ENCODE results near the gene YARS2. TPM values are rescaled to one million over a fixed set of nuclear protein-coding genes. Genes with fewer than 3 reads are reported as not detected.

YARS2 gene
- total and polyA plus RNA-seq, 5 donors, result 7.3 to 15.1 (median 9.2) TPM

DNA sequence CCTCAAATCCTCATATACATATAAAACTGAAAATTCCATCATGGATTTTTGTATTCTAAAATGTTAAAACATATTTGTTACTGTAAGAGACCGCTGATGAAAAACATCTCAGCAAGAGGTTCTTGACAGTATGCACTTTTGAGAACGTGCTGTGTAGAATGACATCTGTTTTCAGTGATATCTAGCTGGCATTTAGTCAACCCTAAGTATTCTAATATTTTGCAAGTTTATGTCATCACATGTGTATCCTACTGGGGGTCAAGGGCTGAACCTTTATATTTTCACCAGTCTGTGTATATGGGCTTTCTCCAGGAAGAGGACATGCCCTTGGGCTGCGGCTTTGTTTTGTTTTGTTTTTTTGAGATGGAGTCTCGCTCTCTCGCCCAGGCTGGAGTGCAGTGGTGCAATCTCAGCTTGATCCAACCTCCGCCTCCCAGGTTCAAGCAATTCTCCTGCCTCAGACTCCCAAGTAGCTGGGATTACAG, 22.0 kb upstream of the YARS2 start:
- intact Hi-C loops (cut with DNase I), result no loop called here
- H3K27ac ChIP-seq (ENCODE audit: low read length), result no peak overlapping the region
- ATAC-seq (peak in 1 of 2 donors; percentile 21), DNase-seq (no peak)
- H3K9me3 ChIP-seq (ENCODE audit: control insufficient read depth, low read length), result no peaks in the 10 kb centered on the region
- WGBS, result 51% methylated on average over 6 of the region's 6 CpGs
- H3K27me3 ChIP-seq (ENCODE audit: control insufficient read depth, insufficient read depth), result no peaks in the 10 kb centered on the region
- H3K4me1 ChIP-seq (ENCODE audit: control insufficient read depth, insufficient read depth, low read length), result no peaks in the 10 kb centered on the region
- no peak overlapping the region for H3K4me3 ChIP-seq (ENCODE audit: low read length)

DNA sequence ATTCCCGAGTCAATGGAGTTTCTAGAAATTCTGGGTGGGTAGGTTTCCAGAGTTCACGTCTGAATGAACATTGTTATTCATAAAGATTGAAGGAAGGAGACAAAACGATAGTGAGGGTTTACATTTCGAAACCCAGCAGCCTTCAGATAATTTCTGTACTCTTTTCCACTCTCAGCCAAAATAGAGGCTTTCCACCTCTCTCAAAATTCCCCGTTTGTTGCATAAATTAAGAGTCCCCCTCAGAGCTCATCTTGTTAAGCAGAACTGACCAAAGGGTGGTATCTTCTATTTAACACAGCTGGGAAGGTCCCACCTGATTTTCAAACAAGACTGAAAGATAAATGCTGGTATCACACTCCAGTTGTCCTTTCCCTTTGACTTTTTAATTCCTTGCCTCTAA, 21.5 kb upstream of the YARS2 start:
- ATAC-seq, result no peak
- WGBS, result 52% methylated on average over 5 of the region's 5 CpGs
- Histone ChIP-seq H3K27me3 (ENCODE audit: control insufficient read depth, insufficient read depth) (no peaks in the 10 kb centered on the region), H3K4me3 (ENCODE audit: low read length) (no peak overlapping the region), H3K4me1 (ENCODE audit: control insufficient read depth, insufficient read depth, low read length) (no peaks in the 10 kb centered on the region), H3K9me3 (ENCODE audit: control insufficient read depth, low read length) (no peaks in the 10 kb centered on the region), H3K27ac (ENCODE audit: low read length) (no peak overlapping the region)
- no peak for DNase-seq
- intact Hi-C loops (cut with DNase I), result no loop called here

DNA sequence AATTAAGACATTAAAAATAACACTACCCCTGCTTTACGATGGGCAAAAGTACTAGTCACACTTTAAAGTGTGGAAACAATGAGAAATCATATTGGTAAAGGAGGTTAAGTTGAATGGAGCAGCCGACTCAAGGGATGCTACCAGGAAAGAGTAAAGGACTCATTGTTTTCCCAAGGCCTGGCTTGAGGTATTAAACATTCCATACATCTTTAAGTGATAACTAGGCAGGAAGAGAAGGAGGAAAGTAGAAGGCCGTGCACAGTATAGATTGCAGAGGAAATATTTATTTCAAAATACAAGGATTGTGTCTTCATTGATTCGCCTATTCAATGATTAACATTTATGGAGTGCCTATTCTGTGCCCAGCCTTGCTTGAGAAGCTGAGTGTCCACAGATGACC, 20.6 kb upstream of the YARS2 start:
- Histone ChIP-seq H3K9me3 (ENCODE audit: control insufficient read depth, low read length) (no peaks in the 10 kb centered on the region), H3K27ac (ENCODE audit: low read length) (no peak overlapping the region), H3K4me1 (ENCODE audit: control insufficient read depth, insufficient read depth, low read length) (no peaks in the 10 kb centered on the region), H3K27me3 (ENCODE audit: control insufficient read depth, insufficient read depth) (no peaks in the 10 kb centered on the region), H3K4me3 (ENCODE audit: low read length) (no peak overlapping the region)
- intact Hi-C loops (cut with DNase I), result no loop called here
- WGBS, result 78% methylated on average over 4 of the region's 4 CpGs
- ATAC-seq (no peak), DNase-seq (no peak)

DNA sequence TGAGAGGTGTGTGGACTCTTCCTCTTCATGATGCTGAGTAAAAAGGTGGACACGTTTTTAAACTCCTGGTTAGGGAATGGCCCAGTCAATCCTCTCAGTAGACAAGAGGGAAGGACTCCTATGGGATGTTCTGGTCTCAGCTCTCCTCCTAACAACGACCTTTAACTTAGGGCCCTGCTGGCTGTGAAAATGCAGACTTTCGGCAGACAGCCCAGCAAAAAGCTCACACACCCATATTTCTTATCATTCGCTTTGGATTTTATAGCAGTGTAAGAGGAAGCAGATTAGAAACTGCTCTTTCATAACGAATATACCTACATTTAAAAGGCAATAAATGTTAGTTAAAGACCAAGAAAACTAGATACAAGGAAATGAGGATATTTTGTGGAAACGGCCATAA, 18.0 kb upstream of the YARS2 start:
- 44% methylated on average over 6 of the region's 6 CpGs for WGBS
- Histone ChIP-seq H3K4me1 (ENCODE audit: control insufficient read depth, insufficient read depth, low read length) (no peaks in the 10 kb centered on the region), H3K9me3 (ENCODE audit: control insufficient read depth, low read length) (no peaks in the 10 kb centered on the region), H3K4me3 (ENCODE audit: low read length) (no peak overlapping the region), H3K27ac (ENCODE audit: low read length) (no peak overlapping the region), H3K27me3 (ENCODE audit: control insufficient read depth, insufficient read depth) (no peaks in the 10 kb centered on the region)
- DNase-seq, result no peak
- intact Hi-C loops (cut with DNase I), result no loop called here
- ATAC-seq, result no peak

DNA sequence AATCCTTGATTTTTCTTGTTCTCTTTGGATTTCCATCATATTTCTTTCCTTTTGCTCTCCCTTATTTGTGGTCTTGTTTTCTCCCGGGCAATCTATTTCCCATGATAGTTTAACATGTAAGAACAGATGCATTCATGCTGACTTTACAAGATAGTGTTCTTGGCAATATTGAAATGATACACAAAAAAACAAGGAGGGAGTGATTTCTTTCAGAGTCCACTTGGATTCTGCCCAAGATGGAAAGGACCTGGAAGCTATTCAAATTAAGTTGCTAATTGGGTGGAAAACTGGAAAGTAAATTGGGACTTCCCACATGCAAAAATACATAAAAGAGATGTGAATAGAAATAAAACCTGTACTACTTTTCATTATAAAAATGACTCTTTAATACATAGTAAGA, 14.4 kb upstream of the YARS2 start:
- ATAC-seq (no peak), DNase-seq (no peak)
- WGBS, result 41% methylated on average over 1 of the region's 1 CpG
- no peaks in the 10 kb centered on the region for H3K9me3 ChIP-seq (ENCODE audit: control insufficient read depth, low read length)
- H3K4me1 ChIP-seq (ENCODE audit: control insufficient read depth, insufficient read depth, low read length), result no peaks in the 10 kb centered on the region
- H3K27ac ChIP-seq (ENCODE audit: low read length), result no peak overlapping the region
- H3K4me3 ChIP-seq (ENCODE audit: low read length), result no peak overlapping the region
- intact Hi-C loops (cut with DNase I), result no loop called here
- no peaks in the 10 kb centered on the region for H3K27me3 ChIP-seq (ENCODE audit: control insufficient read depth, insufficient read depth)

DNA sequence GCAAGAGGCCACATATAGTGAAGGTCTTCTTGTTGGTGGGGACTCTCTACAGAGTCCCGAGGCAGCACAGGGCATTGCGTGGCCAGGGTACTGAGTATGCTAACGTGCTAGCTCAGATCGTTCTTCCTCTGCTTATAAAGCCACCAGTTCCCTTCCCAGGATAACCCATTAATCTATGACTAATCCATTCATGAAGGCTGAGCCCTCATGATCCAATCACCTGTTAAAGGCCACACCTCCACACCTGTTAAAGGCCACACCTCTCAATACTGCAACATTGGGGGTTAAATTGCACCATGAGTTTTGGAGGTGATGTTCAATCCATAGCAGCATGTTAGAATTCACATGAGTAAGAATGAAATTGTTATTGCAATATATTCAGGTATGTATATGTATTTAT, 12.8 kb upstream of the YARS2 start:
- Histone ChIP-seq H3K4me1 (ENCODE audit: control insufficient read depth, insufficient read depth, low read length) (no peaks in the 10 kb centered on the region), H3K27me3 (ENCODE audit: control insufficient read depth, insufficient read depth) (no peaks in the 10 kb centered on the region)

DNA sequence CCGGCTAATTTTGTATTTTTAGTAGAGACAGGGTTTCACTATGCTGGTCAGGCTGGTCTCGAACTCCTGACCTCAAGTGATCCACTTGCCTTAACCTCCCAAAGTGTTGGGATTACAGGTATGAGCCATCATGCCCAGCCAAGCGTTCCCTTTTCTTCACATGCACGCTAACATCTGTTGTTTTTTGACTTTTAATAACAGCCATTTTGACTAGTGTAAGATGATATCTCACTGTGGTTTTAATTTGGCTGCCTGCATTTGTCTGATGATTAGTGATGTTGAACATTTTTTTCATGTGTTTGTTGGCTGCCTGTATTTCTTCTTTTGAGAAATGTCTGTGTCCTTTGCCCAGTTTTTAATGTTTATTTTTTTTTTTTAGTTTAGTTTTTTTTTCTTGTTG, 10.2 kb upstream of the YARS2 start:
- 65% methylated on average over 4 of the region's 4 CpGs for WGBS
- Histone ChIP-seq H3K4me1 (ENCODE audit: control insufficient read depth, insufficient read depth, low read length) (no peaks in the 10 kb centered on the region), H3K4me3 (ENCODE audit: low read length) (no peak overlapping the region), H3K9me3 (ENCODE audit: control insufficient read depth, low read length) (no peaks in the 10 kb centered on the region), H3K27me3 (ENCODE audit: control insufficient read depth, insufficient read depth) (no peaks in the 10 kb centered on the region), H3K27ac (ENCODE audit: low read length) (no peak overlapping the region)
- DNase-seq, result no peak
- intact Hi-C loops (cut with DNase I), result loop anchor here in 1 of 4 donors (10.0 kb wide), 1 partner anchor 1249 kb away; no protein-coding TSS in a partner anchor
- ATAC-seq, result no peak

More for the DNA sequence above, 12.8 kb upstream of the YARS2 start:
- intact Hi-C loops (cut with DNase I), result loop anchor here in 1 of 4 donors (10.0 kb wide), 1 partner anchor 1246 kb away; no protein-coding TSS in a partner anchor
- ATAC-seq, result no peak
- no peak for DNase-seq
- no peak overlapping the region for H3K27ac ChIP-seq (ENCODE audit: low read length)
- H3K9me3 ChIP-seq (ENCODE audit: control insufficient read depth, low read length), result no peaks in the 10 kb centered on the region
- H3K4me3 ChIP-seq (ENCODE audit: low read length), result no peak overlapping the region
- 68% methylated on average over 4 of the region's 4 CpGs for WGBS

DNA sequence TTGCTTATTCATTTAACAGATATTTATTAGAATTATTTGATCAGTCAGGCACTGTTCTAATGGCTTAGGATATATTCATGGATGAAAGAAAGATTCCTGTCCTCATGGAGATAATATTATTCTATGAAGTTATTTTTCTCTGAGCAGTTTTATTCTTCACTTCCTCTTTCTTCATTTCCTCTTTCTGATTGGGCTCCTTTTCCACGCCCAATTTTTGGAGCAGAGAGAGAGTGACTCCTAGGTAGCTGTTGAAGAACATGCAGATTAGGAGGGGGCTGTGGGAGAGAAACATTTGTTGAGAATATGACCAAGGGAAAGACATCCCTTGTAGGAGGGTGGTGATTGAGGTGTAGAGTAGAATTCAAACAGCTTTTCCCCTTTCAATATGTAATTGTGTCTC, 6.0 kb upstream of the YARS2 start:
- ATAC-seq, result no peak
- H3K4me3 ChIP-seq (ENCODE audit: low read length), result no peak overlapping the region
- DNase-seq, result no peak
- H3K9me3 ChIP-seq (ENCODE audit: control insufficient read depth, low read length), result no peaks in the 10 kb centered on the region
- no peaks in the 10 kb centered on the region for H3K4me1 ChIP-seq (ENCODE audit: control insufficient read depth, insufficient read depth, low read length)
- no peaks in the 10 kb centered on the region for H3K27me3 ChIP-seq (ENCODE audit: control insufficient read depth, insufficient read depth)
- H3K27ac ChIP-seq (ENCODE audit: low read length), result no peak overlapping the region
- 51% methylated on average over 1 of the region's 1 CpG for WGBS
- intact Hi-C loops (cut with DNase I), result loop anchor here in 1 of 4 donors (10.0 kb wide), 1 partner anchor 1253 kb away; no protein-coding TSS in a partner anchor

DNA sequence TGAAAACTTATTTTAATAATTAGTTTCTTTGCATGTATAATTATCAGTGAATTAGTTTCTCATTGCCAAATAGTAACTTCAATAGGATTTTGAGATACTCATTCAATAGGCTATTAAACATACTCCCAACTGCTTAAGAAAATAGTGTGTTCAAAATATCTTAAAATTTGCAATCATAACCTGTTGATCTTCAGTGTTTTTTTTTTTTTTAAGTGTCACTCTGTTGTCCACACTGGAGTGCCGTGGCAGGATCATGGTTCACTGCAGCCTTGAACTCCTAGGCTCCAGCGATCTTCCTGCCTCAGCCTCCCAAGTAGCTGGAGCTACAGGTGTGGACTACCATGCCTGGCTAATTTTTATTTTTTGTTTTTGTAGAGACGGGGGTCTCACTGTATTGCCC, 1.5 kb upstream of the YARS2 start:
- no peaks in the 10 kb centered on the region for H3K9me3 ChIP-seq (ENCODE audit: control insufficient read depth, low read length)
- 88% methylated on average over 3 of the region's 3 CpGs for whole genome bisulfite sequencing
- ATAC-seq, result no peak
- no peak overlapping the region for H3K4me3 ChIP-seq (ENCODE audit: low read length)
- DNase-seq, result no peak
- H3K27ac ChIP-seq (ENCODE audit: low read length), result no peak overlapping the region
- no peaks in the 10 kb centered on the region for H3K4me1 ChIP-seq (ENCODE audit: control insufficient read depth, insufficient read depth, low read length)
- H3K27me3 ChIP-seq (ENCODE audit: control insufficient read depth, insufficient read depth), result no peaks in the 10 kb centered on the region
- intact Hi-C loops (cut with DNase I), result loop anchor here (2.0 to 5.0 kb wide), 4 partner anchors 160 to 1265 kb away; partner anchors contain the start of gene ALG10 (in 2 of the 4)

DNA sequence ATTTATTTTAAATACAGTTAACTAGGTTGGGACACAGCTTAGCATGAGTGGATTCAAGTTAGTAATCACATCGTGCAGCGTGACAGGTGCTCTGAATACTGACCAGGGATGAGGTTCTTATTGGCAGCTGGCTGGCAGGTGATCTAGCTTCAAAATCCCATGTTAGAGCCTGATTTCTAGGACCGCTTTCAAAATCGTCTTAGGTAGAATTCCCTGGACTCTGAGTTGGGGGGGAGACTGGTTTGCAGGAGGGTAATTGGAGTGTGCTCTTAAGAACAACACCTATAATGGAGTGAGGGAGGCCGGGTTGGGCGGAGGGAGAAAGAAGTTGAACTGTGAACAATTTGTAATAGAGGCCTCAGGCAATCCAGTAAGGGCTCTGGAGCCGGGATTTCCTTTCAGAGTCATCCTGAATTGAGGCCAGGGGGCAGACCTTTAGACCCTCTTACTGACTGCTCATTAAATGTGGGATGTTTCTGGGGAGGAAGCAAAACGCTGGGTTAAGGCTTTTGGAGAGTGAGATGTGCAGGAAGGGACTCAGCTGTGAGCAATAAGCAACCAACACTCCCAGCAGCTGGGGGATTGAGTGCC, 874 bp upstream of the YARS2 start:
- Histone ChIP-seq H3K4me3 (ENCODE audit: low read length) (no peak overlapping the region), H3K9me3 (ENCODE audit: control insufficient read depth, low read length) (no peaks in the 10 kb centered on the region), H3K4me1 (ENCODE audit: control insufficient read depth, insufficient read depth, low read length) (no peaks in the 10 kb centered on the region), H3K27ac (ENCODE audit: low read length) (no peak overlapping the region), H3K27me3 (ENCODE audit: control insufficient read depth, insufficient read depth) (no peaks in the 10 kb centered on the region)
- ATAC-seq, result no peak
- WGBS, result 36% methylated on average over 8 of the region's 8 CpGs
- intact Hi-C loops (cut with DNase I), result loop anchor here (2.0 to 5.0 kb wide), 4 partner anchors 161 to 1266 kb away; partner anchors contain the start of gene ALG10 (in 2 of the 4)
- DNase-seq, result no peak

DNA sequence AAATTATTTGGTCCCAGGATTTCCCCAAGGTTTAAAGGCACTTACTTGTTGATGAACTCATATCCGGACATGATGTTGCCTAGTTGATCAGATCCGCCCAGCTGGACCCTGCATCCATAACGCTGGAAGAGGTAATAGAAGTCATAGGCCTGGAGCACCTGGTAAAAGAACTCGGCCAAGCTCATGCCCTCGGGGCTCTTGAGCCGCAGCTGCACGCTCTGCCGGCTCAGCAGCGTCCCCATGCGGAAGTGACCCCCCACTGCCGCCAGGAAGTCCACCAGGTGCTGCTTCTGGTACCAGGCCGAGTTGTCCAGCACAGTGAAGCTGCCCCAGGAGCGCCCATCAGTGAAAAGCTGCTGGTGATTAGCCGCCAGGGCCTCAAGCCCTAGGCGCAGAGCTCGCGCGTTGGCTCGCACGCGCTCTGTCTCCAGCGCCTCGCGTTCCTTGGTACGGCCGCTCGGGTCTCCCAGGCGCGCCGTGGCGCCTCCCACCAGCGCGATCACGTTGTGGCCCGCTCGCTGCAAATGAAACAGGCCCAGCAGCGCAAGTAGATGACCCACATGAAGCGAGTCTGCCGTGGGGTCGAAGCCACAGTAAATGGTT, 545 bp downstream of the YARS2 start:
- H3K4me1 ChIP-seq (ENCODE audit: control insufficient read depth, insufficient read depth, low read length), result no peaks in the 10 kb centered on the region
- peak overlapping the region; percentile 68 for H3K27ac ChIP-seq (ENCODE audit: low read length)
- under 1% methylated on average over 40 of the region's 40 CpGs for WGBS
- DNase-seq, result peak; percentile 64 to 85 (median 83)
- H3K4me3 ChIP-seq (ENCODE audit: low read length), result peak overlapping the region; percentile 75
- H3K9me3 ChIP-seq (ENCODE audit: control insufficient read depth, low read length), result no peaks in the 10 kb centered on the region
- no peaks in the 10 kb centered on the region for H3K27me3 ChIP-seq (ENCODE audit: control insufficient read depth, insufficient read depth)
- ATAC-seq, result peak; percentile 71 to 77
- intact Hi-C loops (cut with DNase I), result loop anchor here (5.0 kb wide), 3 partner anchors 162 to 1267 kb away; partner anchors contain the start of gene ALG10 (in 2 of the 4)
